Right lobe of liver (tissue), 4 donors: ENCODE results near the gene TSPAN32.

Experiments
- CTCF ChIP-seq, 4 donors: fragments of 200-600 bp in 3 of 4; fragments of 450-650 bp in 1 of 4; IDR thresholded peaks; one replicate each; pipeline versions ENCODE4 v1.5.1 to v1.8.0; 2016 to 2022; ENCODE audit warnings: antibody characterized with exemption in 4 of 4, mild to moderate bottlenecking in 2 of 4
- POLR2A ChIP-seq: fragments of 450-650 bp; IDR thresholded peaks from one replicate; pipeline ENCODE4 v1.6.1; 2017; ENCODE audit warnings: antibody characterized with exemption, mild to moderate bottlenecking
- donor health status: DM: no; HTN: no; CAD: no.
- donor health status: DM: no; HTN: no; CAD: no.
- donor health status: DM: no; HTN: yes; CAD: no.

- TF ChIP-seq CTCF (IDR thresholded peaks at IDR 0.05) (no peak), POLR2A (no peak)
Measured at GRCh38 chr11:2329551-2329950, 27.7 kb downstream of the TSPAN32 start.
